Mesenchymal stem cell (in vitro differentiated cells and primary cell): ENCODE measurements around the gene RNF144A.
"Not testable (repeated sequence)": the region's sequence is repeated elsewhere in the genome, so short reads cannot be mapped to it uniquely, and the experiment has no call there.

ENCODE experiments used
- DNase-seq: peaks from one replicate; pipeline ENCODE4 v3.0.0-alpha.2; 2013
- H2AFZ ChIP-seq: one replicate; pipeline ENCODE4 v1.6.1; 2013; ENCODE audit warnings: low read depth, mild to moderate bottlenecking, control low read depth, inconsistent platforms, low read length, moderate library complexity
- H2AK5ac ChIP-seq: 2 replicates; pipeline ENCODE4 v1.6.1; 2013; ENCODE audit warnings: low read length, moderate library complexity, mild to moderate bottlenecking, inconsistent platforms; ENCODE audit not compliant: severe bottlenecking
- H2BK120ac ChIP-seq: one replicate; pipeline ENCODE4 v1.6.1; 2013; ENCODE audit warnings: low read depth, mild to moderate bottlenecking, inconsistent platforms, low read length, moderate library complexity
- H2BK12ac ChIP-seq, 2 experiments: one replicate each; pipeline ENCODE4 v1.6.1; 2013; ENCODE audit warnings: inconsistent platforms in 2 of 2, low read length in 2 of 2, mild to moderate bottlenecking in 2 of 2, moderate library complexity in 2 of 2, control low read depth in 1 of 2
- H2BK15ac ChIP-seq: one replicate; pipeline ENCODE4 v1.6.1; 2013; ENCODE audit warnings: mild to moderate bottlenecking, low read depth, inconsistent platforms; ENCODE audit not compliant: poor library complexity, severe bottlenecking
- H2BK5ac ChIP-seq: 2 replicates; pipeline ENCODE4 v1.6.1; 2013; ENCODE audit warnings: low read depth, mild to moderate bottlenecking, low read length, control low read depth, inconsistent platforms; ENCODE audit not compliant: poor library complexity, severe bottlenecking
- H3K14ac ChIP-seq, 2 experiments: one replicate each; pipeline ENCODE4 v1.6.1; 2013; ENCODE audit warnings: inconsistent platforms in 2 of 2, low read length in 2 of 2, control low read depth in 1 of 2, mild to moderate bottlenecking in 1 of 2, moderate library complexity in 1 of 2
- H3K18ac ChIP-seq, 2 experiments: one replicate each; pipeline ENCODE4 v1.6.1; 2013; ENCODE audit warnings: inconsistent platforms in 2 of 2, low read length in 2 of 2, control low read depth in 1 of 2, low read depth in 1 of 2, mild to moderate bottlenecking in 1 of 2
- H3K23ac ChIP-seq, 2 experiments: one replicate each; pipeline ENCODE4 v1.6.1; 2013; ENCODE audit warnings: inconsistent platforms in 2 of 2, low read length in 2 of 2, mild to moderate bottlenecking in 2 of 2, moderate library complexity in 2 of 2, control low read depth in 1 of 2
- H3K27ac ChIP-seq: 2 replicates; pipeline ENCODE4 v1.5.1; 2013; ENCODE audit warnings: mild to moderate bottlenecking, moderate library complexity, low read length, control low read depth, inconsistent platforms; ENCODE audit not compliant: poor library complexity, severe bottlenecking
- H3K27me3 ChIP-seq, 2 experiments: 2 replicates each; pipeline versions ENCODE4 v1.6.1 to v1.7.0; 2013; ENCODE audit warnings: low read length in 2 of 2, mild to moderate bottlenecking in 2 of 2, moderate library complexity in 2 of 2, control low read depth in 1 of 2, inconsistent platforms in 1 of 2; ENCODE audit not compliant: control insufficient read depth in 1 of 2, insufficient read depth in 1 of 2
- H3K36me3 ChIP-seq, 2 experiments: 2 replicates each; pipeline versions ENCODE4 v1.6.1 to v1.7.0; 2013; ENCODE audit warnings: low read length in 2 of 2, control low read depth in 1 of 2, inconsistent platforms in 1 of 2, low read depth in 1 of 2, mild to moderate bottlenecking in 1 of 2; ENCODE audit not compliant: insufficient read depth in 2 of 2, control insufficient read depth in 1 of 2
- H3K4ac ChIP-seq, 2 experiments: one replicate each; pipeline ENCODE4 v1.6.1; 2013; ENCODE audit warnings: inconsistent platforms in 2 of 2, low read length in 2 of 2, mild to moderate bottlenecking in 2 of 2, moderate library complexity in 2 of 2, control low read depth in 1 of 2, low read depth in 1 of 2
- H3K4me1 ChIP-seq: 2 replicates; pipeline ENCODE4 v1.6.1; 2013; ENCODE audit warnings: low read depth, low read length, control low read depth; ENCODE audit not compliant: control insufficient read depth, insufficient read depth
- H3K4me2 ChIP-seq: 2 replicates; pipeline ENCODE4 v1.6.1; 2013; ENCODE audit warnings: low read length, mild to moderate bottlenecking, inconsistent platforms; ENCODE audit not compliant: poor library complexity, severe bottlenecking
- H3K4me3 ChIP-seq, 2 experiments: 2 replicates each; pipeline versions ENCODE4 v1.5.1 to v1.7.0; 2013; ENCODE audit warnings: low read length in 2 of 2, mild to moderate bottlenecking in 2 of 2, control low read depth in 1 of 2, low read depth in 1 of 2; ENCODE audit not compliant: insufficient read depth in 1 of 2
- H3K79me1 ChIP-seq: replicated peaks from 2 replicates; pipeline ENCODE4 v1.6.1; 2013; ENCODE audit warnings: mild to moderate bottlenecking, control low read depth, low read length, inconsistent platforms; ENCODE audit not compliant: poor library complexity, severe bottlenecking
- H3K9ac ChIP-seq: 2 replicates; pipeline ENCODE4 v1.7.0; 2013; ENCODE audit warnings: mild to moderate bottlenecking, low read length, moderate library complexity
- H3K9me3 ChIP-seq: 2 replicates; pipeline ENCODE4 v1.7.0; 2013; ENCODE audit warnings: mild to moderate bottlenecking, low read length; ENCODE audit not compliant: control insufficient read depth
- H4K8ac ChIP-seq: one replicate; pipeline ENCODE4 v1.6.1; 2013; ENCODE audit warnings: inconsistent platforms, mild to moderate bottlenecking, low read length, moderate library complexity
- H4K91ac ChIP-seq: one replicate; pipeline ENCODE4 v1.6.1; 2013; ENCODE audit warnings: mild to moderate bottlenecking, low read length, inconsistent platforms
- WGBS: methylation state at CpG from one replicate; pipeline ENCODE4 v1.1.7; 2013; ENCODE audit warnings: mixed read lengths; 5-methylcytosine and 5-hydroxymethylcytosine counted together

RNF144A gene

DNA sequence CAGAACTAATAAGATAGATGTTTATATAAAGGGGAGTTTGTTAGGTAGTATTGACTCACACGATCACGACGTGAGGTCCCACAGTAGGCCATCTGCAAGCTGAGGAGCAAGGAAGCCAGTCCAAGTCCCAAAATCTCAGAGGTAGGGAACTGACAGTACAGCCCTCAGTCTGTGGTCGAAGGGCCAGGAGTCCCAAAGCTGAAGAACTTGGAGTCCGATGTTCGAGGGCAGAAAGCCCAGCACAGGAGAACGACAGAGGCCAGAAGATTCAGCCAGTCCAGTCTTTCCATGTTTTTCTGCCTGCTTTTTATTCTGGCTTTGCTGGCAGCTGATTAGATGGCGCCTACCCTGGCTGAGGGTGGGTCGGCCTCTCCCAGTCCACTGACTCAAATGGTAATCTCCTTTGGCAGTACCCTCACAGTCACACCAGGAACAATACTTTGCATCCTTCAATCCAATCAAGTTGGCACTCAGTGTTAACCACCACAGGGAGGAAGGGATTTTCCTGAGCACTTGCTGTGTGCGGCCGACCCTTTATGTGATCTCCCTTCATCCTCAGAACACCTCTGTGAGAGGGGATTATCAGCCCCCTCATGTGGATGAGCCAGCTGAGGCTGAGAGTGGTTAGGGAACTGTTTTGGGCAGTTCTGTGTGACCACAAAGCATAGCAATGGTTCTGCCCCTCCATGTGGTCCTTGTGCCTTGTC is 78.3 kb downstream of the RNF144A start:
- no peak overlapping the region for H3K9ac ChIP-seq
- no peak overlapping the region for H3K4me3 ChIP-seq
- no peak overlapping the region for H2BK5ac ChIP-seq
- H3K27ac ChIP-seq, result no peak overlapping the region
- H3K4ac ChIP-seq, result no peak overlapping the region
- no peak overlapping the region for H3K14ac ChIP-seq
- H3K23ac ChIP-seq, result no peak overlapping the region
- no peak overlapping the region for H4K91ac ChIP-seq
- H3K36me3 ChIP-seq, result peaks cover 0 to 14% of the 10 kb centered on the region in 2 experiments
- H3K9me3 ChIP-seq, result peaks cover 4% of the 10 kb centered on the region
- H3K79me1 ChIP-seq, result no peaks in the 10 kb centered on the region
- no peak overlapping the region for H3K18ac ChIP-seq
- no peak overlapping the region for H2AK5ac ChIP-seq
- H2AFZ ChIP-seq, result no peak overlapping the region
- no peak overlapping the region for H2BK12ac ChIP-seq
- no peak for DNase-seq
- 93% methylated on average over 11 of the region's 11 CpGs for WGBS
- no peak overlapping the region for H4K8ac ChIP-seq
- no peak overlapping the region for H3K4me2 ChIP-seq
- no peaks in the 10 kb centered on the region for H3K4me1 ChIP-seq
- no peak overlapping the region for H2BK120ac ChIP-seq
- no peak overlapping the region for H2BK15ac ChIP-seq
- no peaks in the 10 kb centered on the region for H3K27me3 ChIP-seq

DNA sequence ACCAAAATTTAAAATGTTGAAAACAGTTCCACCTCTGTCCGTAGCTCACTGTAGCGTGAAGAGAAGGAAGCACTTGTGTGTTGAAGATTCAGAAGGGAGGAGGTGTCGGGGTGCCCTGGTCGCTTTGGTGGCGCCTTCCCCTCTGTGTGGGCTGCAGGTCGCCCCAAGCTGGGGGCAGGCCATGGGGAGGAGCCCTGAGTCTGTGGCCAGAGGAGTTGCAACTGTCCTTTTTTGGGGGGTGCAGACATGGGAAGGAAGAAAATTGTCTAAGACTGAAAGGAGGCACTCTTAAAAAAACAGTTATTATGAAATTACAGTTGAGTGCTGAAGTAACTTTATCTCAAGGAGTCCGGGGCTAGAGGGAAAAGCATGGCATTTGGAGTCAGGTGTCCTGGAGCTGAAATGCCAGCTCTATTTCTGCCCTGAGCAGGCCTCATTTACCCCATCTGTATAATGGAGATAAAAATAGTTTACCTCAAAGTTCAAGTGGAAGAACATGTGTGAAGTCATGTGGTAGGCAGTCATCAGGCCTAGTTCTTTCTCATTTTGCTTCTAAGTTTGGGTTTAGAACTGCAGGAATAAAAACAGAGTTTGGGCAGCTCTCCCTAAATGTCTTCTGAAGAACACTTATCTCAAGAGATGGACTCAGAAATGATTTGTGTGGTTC is 82.1 kb downstream of the RNF144A start:
- no peak overlapping the region for H2AK5ac ChIP-seq
- H3K4me2 ChIP-seq, result no peak overlapping the region
- H4K8ac ChIP-seq, result no peak overlapping the region
- peaks cover 0 to 14% of the 10 kb centered on the region in 2 experiments for H3K36me3 ChIP-seq
- H2AFZ ChIP-seq, result no peak overlapping the region
- H3K18ac ChIP-seq, result no peak overlapping the region
- H4K91ac ChIP-seq, result no peak overlapping the region
- H3K9me3 ChIP-seq, result no peaks in the 10 kb centered on the region
- H3K4me1 ChIP-seq, result no peaks in the 10 kb centered on the region
- H3K27me3 ChIP-seq, result no peaks in the 10 kb centered on the region
- no peak overlapping the region for H3K4me3 ChIP-seq
- no peak overlapping the region for H2BK12ac ChIP-seq
- WGBS, result 98% methylated on average over 7 of the region's 7 CpGs
- no peak overlapping the region for H3K27ac ChIP-seq
- no peak overlapping the region for H2BK5ac ChIP-seq
- H3K79me1 ChIP-seq, result no peaks in the 10 kb centered on the region
- H3K23ac ChIP-seq, result no peak overlapping the region
- no peak overlapping the region for H2BK15ac ChIP-seq
- H3K4ac ChIP-seq, result no peak overlapping the region
- H3K9ac ChIP-seq, result no peak overlapping the region
- no peak overlapping the region for H2BK120ac ChIP-seq
- H3K14ac ChIP-seq, result no peak overlapping the region
- DNase-seq, result no peak

- not testable (repeated sequence) for H3K9ac ChIP-seq
Measured at GRCh38 chr2:7001395-7001794, 84.2 kb downstream of the RNF144A start.

DNA sequence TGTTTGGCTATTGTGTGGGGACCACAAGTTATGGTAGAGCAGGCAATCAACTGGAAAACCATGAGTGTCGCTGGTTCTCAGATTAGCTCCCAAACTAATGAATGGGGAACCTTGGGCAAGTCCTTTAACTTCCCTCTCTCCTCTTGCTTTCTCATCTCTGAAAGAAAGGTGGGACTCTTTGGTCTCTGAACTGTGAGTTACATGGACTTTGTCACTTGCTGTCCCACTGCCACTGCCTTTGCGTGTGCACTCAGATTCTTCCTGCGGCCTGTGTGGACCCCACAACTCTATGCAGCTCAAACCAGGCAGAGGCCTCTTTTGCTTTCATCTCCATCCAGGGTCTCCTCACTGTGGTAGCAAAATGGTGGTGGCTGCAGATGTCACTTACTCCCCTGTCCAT is 86.7 kb downstream of the RNF144A start:
- no peak overlapping the region for H2AK5ac ChIP-seq
- H2BK5ac ChIP-seq, result no peak overlapping the region
- H4K8ac ChIP-seq, result no peak overlapping the region
- H3K23ac ChIP-seq, result no peak overlapping the region
- H2AFZ ChIP-seq, result no peak overlapping the region
- no peak for DNase-seq
- no peak overlapping the region for H3K4me3 ChIP-seq
- no peak overlapping the region for H3K18ac ChIP-seq
- H3K4me2 ChIP-seq, result no peak overlapping the region
- no peak overlapping the region for H2BK120ac ChIP-seq
- H3K4ac ChIP-seq, result no peak overlapping the region
- H3K9me3 ChIP-seq, result no peaks in the 10 kb centered on the region
- H3K4me1 ChIP-seq, result no peaks in the 10 kb centered on the region
- H3K27me3 ChIP-seq, result no peaks in the 10 kb centered on the region
- no peak overlapping the region for H3K14ac ChIP-seq
- H3K36me3 ChIP-seq, result peaks cover 0 to 6% of the 10 kb centered on the region in 2 experiments
- no peak overlapping the region for H3K27ac ChIP-seq
- 94% methylated on average over 2 of the region's 3 CpGs for WGBS
- H3K9ac ChIP-seq, result no peak overlapping the region
- H2BK15ac ChIP-seq, result no peak overlapping the region
- no peak overlapping the region for H4K91ac ChIP-seq
- no peaks in the 10 kb centered on the region for H3K79me1 ChIP-seq
- H2BK12ac ChIP-seq, result no peak overlapping the region

More at GRCh38 chr2:7001395-7001794, 84.2 kb downstream of the RNF144A start:
- not testable (repeated sequence) for H3K23ac ChIP-seq, H4K8ac ChIP-seq, H3K4me2 ChIP-seq, H2AK5ac ChIP-seq, H3K9me3 ChIP-seq, H3K14ac ChIP-seq, H4K91ac ChIP-seq, H3K79me1 ChIP-seq, H3K27ac ChIP-seq, H3K4me3 ChIP-seq, H3K27me3 ChIP-seq, H2BK120ac ChIP-seq, H2BK5ac ChIP-seq, DNase-seq, H2BK15ac ChIP-seq, H2BK12ac ChIP-seq, H3K18ac ChIP-seq, H3K4me1 ChIP-seq, H2AFZ ChIP-seq, H3K4ac ChIP-seq
- H3K36me3 ChIP-seq, result peaks cover 0 to 14% of the 10 kb centered on the region in 2 experiments
- WGBS, result 100% methylated on average over 4 of the region's 6 CpGs
